ENCODE data around the gene GSTP1. TPM values are rescaled to one million over a fixed set of nuclear protein-coding genes. Genes with fewer than 3 reads are reported as not detected.
"Not testable (repeated sequence)": the region's sequence is repeated elsewhere in the genome, so short reads cannot be mapped to it uniquely, and the experiment has no call there.

Gene GSTP1
- total and polyA plus RNA-seq, 3 donors from 2014 or later: 117 to 211 (median 201) TPM

- intact Hi-C loops (cut with DNase I; ENCODE audit: low total_unique reads): no loop called here
- no peak overlapping the region for H3K27ac ChIP-seq
- H3K36me3 ChIP-seq (ENCODE audit: low read depth, missing control alignments): no peaks in the 10 kb centered on the region
- 68 to 78% methylated on average over 10 of the region's 10 CpGs for WGBS, 2 donors
- H3K27me3 ChIP-seq: no peaks in the 10 kb centered on the region
- H3K9me3 ChIP-seq: no peaks in the 10 kb centered on the region
- peaks cover 4% of the 10 kb centered on the region for H3K4me1 ChIP-seq
- no peak for DNase-seq
- H3K4me3 ChIP-seq: no peak overlapping the region
- TF ChIP-seq POLR2A (IDR thresholded peaks at IDR 0.05) (no peak), CTCF (IDR thresholded peaks at IDR 0.05) (no peak)
These were observed 20.5 kb upstream of the GSTP1 start for GRCh38 chr11:67562963-67563704.

GRCh38 chr11:67563705-67564114 is 19.9 kb upstream of the GSTP1 start:
- H3K27me3 ChIP-seq; H3K36me3 ChIP-seq (ENCODE audit: low read depth, missing control alignments); intact Hi-C loops (cut with DNase I; ENCODE audit: low total_unique reads); H3K9me3 ChIP-seq; H3K27ac ChIP-seq; H3K4me1 ChIP-seq; H3K4me3 ChIP-seq: not testable (repeated sequence)
- 42 to 60% methylated on average over 11 of the region's 11 CpGs for WGBS, 2 donors
- peak; percentile 80 for DNase-seq

GRCh38 chr11:67564230-67564629 is 19.4 kb upstream of the GSTP1 start:
- Histone ChIP-seq H3K36me3 (ENCODE audit: low read depth, missing control alignments) (no peaks in the 10 kb centered on the region), H3K4me1 (peaks cover 4% of the 10 kb centered on the region), H3K9me3 (no peaks in the 10 kb centered on the region), H3K27ac (no peak overlapping the region), H3K4me3 (no peak overlapping the region), H3K27me3 (no peaks in the 10 kb centered on the region)
- intact Hi-C loops (cut with DNase I; ENCODE audit: low total_unique reads): no loop called here
- TF ChIP-seq CTCF (IDR thresholded peaks at IDR 0.05): no peak
- TF ChIP-seq POLR2A (IDR thresholded peaks at IDR 0.05): no peak
- 91 to 96% methylated on average over 4 of the region's 4 CpGs for WGBS, 2 donors
- DNase-seq: no peak

GRCh38 chr11:67571443-67571842 is 12.2 kb upstream of the GSTP1 start:
- intact Hi-C loops (cut with DNase I; ENCODE audit: low total_unique reads): no loop called here
- TF ChIP-seq POLR2A (IDR thresholded peaks at IDR 0.05) (no peak), CTCF (IDR thresholded peaks at IDR 0.05) (no peak)
- DNase-seq: no peak
- H3K4me1 ChIP-seq: no peaks in the 10 kb centered on the region
- H3K9me3 ChIP-seq: no peaks in the 10 kb centered on the region
- no peak overlapping the region for H3K27ac ChIP-seq
- H3K27me3 ChIP-seq: no peaks in the 10 kb centered on the region
- no peaks in the 10 kb centered on the region for H3K36me3 ChIP-seq (ENCODE audit: low read depth, missing control alignments)
- WGBS, 2 donors: 61 to 63% methylated on average over 6 of the region's 6 CpGs
- H3K4me3 ChIP-seq: no peak overlapping the region

GRCh38 chr11:67572305-67572704 is 11.3 kb upstream of the GSTP1 start:
- no peaks in the 10 kb centered on the region for H3K36me3 ChIP-seq (ENCODE audit: low read depth, missing control alignments)
- no peaks in the 10 kb centered on the region for H3K27me3 ChIP-seq
- no peak for TF ChIP-seq CTCF (IDR thresholded peaks at IDR 0.05)
- TF ChIP-seq POLR2A (IDR thresholded peaks at IDR 0.05): no peak
- no peaks in the 10 kb centered on the region for H3K9me3 ChIP-seq
- WGBS, 2 donors: 22 to 35% methylated on average over 5 of the region's 5 CpGs
- no peak for DNase-seq
- H3K4me1 ChIP-seq: no peaks in the 10 kb centered on the region
- intact Hi-C loops (cut with DNase I; ENCODE audit: low total_unique reads): no loop called here
- no peak overlapping the region for H3K4me3 ChIP-seq
- H3K27ac ChIP-seq: no peak overlapping the region

Measured in testis (tissue), 3 donors.